Measurements from ENCODE around the gene MAVS. TPM values are rescaled to one million over a fixed set of nuclear protein-coding genes. Genes with fewer than 3 reads are reported as not detected.
"Not testable (repeated sequence)": the region's sequence is repeated elsewhere in the genome, so short reads cannot be mapped to it uniquely, and the experiment has no call there.

The MAVS gene
- total RNA-seq, 1 experiment from 2014 or later: 32.3 TPM

- ATAC-seq (no peak), DNase-seq (ENCODE audit: low read depth, low spot score) (no peak)
- BruUV-seq (replicated peaks): no TSS peak
- TF ChIP-seq SIN3A (IDR thresholded peaks at IDR 0.05; ENCODE audit: borderline replicate concordance, insufficient read depth, low read depth, low read length): no peak
- no peak for TF ChIP-seq POLR2AphosphoS5 (IDR thresholded peaks at IDR 0.05; ENCODE audit: low read depth, low read length)
- Histone ChIP-seq H3K27ac (ENCODE audit: low read length) (no peak overlapping the region), H3K4me3 (ENCODE audit: low read depth in 2 of 2, low read length in 2 of 2) (no peak overlapping the region), H3K4me1 (ENCODE audit: control insufficient read depth, insufficient read depth, low read length) (peaks cover 5% of the 10 kb centered on the region; the same call in 1 of the 2 replicates), H3K27me3 (ENCODE audit: control insufficient read depth, insufficient read depth, low read length) (no peaks in the 10 kb centered on the region), H3K36me3 (ENCODE audit: control insufficient read depth, insufficient read depth, low read length) (no peaks in the 10 kb centered on the region), H3K9me3 (ENCODE audit: control insufficient read depth, insufficient read depth, low read depth, low read length) (no peaks in the 10 kb centered on the region)
- intact Hi-C loops (cut with micrococcal nuclease; ENCODE audit: unreplicated experiment) (no loop called here), in situ Hi-C loops (cut with HindIII; ENCODE audit: low pct_unique_long_range_greater_than_20kb, low sequenced_read_pairs) (no loop called here)
- ChIA-PET CTCF (no interaction called here), POLR2A (interaction anchor here (0.6 kb wide), 1 partner anchor 50 kb away, joined by 7 read pairs; no protein-coding TSS in a partner anchor)
These were observed 7.3 kb upstream of the MAVS start for GRCh38 chr20:3839328-3839727.

GRCh38 chr20:3840201-3840600 lies 6.4 kb upstream of the MAVS start:
- DNase-seq (ENCODE audit: low read depth, low spot score); H3K27ac ChIP-seq (ENCODE audit: low read length); intact Hi-C loops (cut with micrococcal nuclease; ENCODE audit: unreplicated experiment); H3K4me1 ChIP-seq (ENCODE audit: control insufficient read depth, insufficient read depth, low read length); POLR2A ChIA-PET; H3K36me3 ChIP-seq (ENCODE audit: control insufficient read depth, insufficient read depth, low read length); CTCF ChIA-PET; H3K27me3 ChIP-seq (ENCODE audit: control insufficient read depth, insufficient read depth, low read length); in situ Hi-C loops (cut with HindIII; ENCODE audit: low pct_unique_long_range_greater_than_20kb, low sequenced_read_pairs); BruUV-seq (replicated peaks); H3K4me3 ChIP-seq (ENCODE audit: low read depth in 2 of 2, low read length in 2 of 2); H3K9me3 ChIP-seq (ENCODE audit: control insufficient read depth, insufficient read depth, low read depth, low read length): not testable (repeated sequence)
- peak; percentile 85 for ATAC-seq

GRCh38 chr20:3842348-3842930 lies 4.2 kb upstream of the MAVS start:
- Histone ChIP-seq H3K4me3 (ENCODE audit: low read depth in 2 of 2, low read length in 2 of 2) (no peak overlapping the region), H3K9me3 (ENCODE audit: control insufficient read depth, insufficient read depth, low read depth, low read length) (no peaks in the 10 kb centered on the region), H3K27ac (ENCODE audit: low read length) (no peak overlapping the region), H3K4me1 (ENCODE audit: control insufficient read depth, insufficient read depth, low read length) (peaks cover 6% of the 10 kb centered on the region; the same call in 1 of the 2 replicates), H3K27me3 (ENCODE audit: control insufficient read depth, insufficient read depth, low read length) (no peaks in the 10 kb centered on the region), H3K36me3 (ENCODE audit: control insufficient read depth, insufficient read depth, low read length) (peaks cover 2% of the 10 kb centered on the region; the same call in 1 of the 2 replicates)
- ATAC-seq (no peak), DNase-seq (ENCODE audit: low read depth, low spot score) (no peak)
- ChIA-PET POLR2A (no interaction called here), CTCF (no interaction called here)
- TF ChIP-seq SIN3A (IDR thresholded peaks at IDR 0.05; ENCODE audit: borderline replicate concordance, insufficient read depth, low read depth, low read length) (no peak), TCF7L2 (IDR thresholded peaks at IDR 0.05; ENCODE audit: low read depth, low read length) (no peak), POLR2AphosphoS5 (IDR thresholded peaks at IDR 0.05; ENCODE audit: low read depth, low read length) (no peak)
- TF ChIP-seq, protein P1, sequence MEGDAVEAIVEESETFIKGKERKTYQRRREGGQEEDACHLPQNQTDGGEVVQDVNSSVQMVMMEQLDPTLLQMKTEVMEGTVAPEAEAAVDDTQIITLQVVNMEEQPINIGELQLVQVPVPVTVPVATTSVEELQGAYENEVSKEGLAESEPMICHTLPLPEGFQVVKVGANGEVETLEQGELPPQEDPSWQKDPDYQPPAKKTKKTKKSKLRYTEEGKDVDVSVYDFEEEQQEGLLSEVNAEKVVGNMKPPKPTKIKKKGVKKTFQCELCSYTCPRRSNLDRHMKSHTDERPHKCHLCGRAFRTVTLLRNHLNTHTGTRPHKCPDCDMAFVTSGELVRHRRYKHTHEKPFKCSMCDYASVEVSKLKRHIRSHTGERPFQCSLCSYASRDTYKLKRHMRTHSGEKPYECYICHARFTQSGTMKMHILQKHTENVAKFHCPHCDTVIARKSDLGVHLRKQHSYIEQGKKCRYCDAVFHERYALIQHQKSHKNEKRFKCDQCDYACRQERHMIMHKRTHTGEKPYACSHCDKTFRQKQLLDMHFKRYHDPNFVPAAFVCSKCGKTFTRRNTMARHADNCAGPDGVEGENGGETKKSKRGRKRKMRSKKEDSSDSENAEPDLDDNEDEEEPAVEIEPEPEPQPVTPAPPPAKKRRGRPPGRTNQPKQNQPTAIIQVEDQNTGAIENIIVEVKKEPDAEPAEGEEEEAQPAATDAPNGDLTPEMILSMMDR (IDR thresholded peaks at IDR 0.05): no peak
- TF ChIP-seq, protein P2, sequence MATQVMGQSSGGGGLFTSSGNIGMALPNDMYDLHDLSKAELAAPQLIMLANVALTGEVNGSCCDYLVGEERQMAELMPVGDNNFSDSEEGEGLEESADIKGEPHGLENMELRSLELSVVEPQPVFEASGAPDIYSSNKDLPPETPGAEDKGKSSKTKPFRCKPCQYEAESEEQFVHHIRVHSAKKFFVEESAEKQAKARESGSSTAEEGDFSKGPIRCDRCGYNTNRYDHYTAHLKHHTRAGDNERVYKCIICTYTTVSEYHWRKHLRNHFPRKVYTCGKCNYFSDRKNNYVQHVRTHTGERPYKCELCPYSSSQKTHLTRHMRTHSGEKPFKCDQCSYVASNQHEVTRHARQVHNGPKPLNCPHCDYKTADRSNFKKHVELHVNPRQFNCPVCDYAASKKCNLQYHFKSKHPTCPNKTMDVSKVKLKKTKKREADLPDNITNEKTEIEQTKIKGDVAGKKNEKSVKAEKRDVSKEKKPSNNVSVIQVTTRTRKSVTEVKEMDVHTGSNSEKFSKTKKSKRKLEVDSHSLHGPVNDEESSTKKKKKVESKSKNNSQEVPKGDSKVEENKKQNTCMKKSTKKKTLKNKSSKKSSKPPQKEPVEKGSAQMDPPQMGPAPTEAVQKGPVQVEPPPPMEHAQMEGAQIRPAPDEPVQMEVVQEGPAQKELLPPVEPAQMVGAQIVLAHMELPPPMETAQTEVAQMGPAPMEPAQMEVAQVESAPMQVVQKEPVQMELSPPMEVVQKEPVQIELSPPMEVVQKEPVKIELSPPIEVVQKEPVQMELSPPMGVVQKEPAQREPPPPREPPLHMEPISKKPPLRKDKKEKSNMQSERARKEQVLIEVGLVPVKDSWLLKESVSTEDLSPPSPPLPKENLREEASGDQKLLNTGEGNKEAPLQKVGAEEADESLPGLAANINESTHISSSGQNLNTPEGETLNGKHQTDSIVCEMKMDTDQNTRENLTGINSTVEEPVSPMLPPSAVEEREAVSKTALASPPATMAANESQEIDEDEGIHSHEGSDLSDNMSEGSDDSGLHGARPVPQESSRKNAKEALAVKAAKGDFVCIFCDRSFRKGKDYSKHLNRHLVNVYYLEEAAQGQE (IDR thresholded peaks at IDR 0.05; ENCODE audit: insufficient read depth in 1 of 2, low read depth in 2 of 2, low read length in 1 of 2): no peak
- intact Hi-C loops (cut with micrococcal nuclease; ENCODE audit: unreplicated experiment) (no loop called here), in situ Hi-C loops (cut with HindIII; ENCODE audit: low pct_unique_long_range_greater_than_20kb, low sequenced_read_pairs) (no loop called here)
- BruUV-seq (replicated peaks): no TSS peak

Data from Panc1 (cell line).